ENCODE data around the gene IDUA. TPM values are rescaled to one million over a fixed set of nuclear protein-coding genes. Genes with fewer than 3 reads are reported as not detected.
A peak's percentile ranks its signal among the peaks of the same experiment; 100 is the strongest.

Gene IDUA
- total RNA-seq, 2 donors from 2014 or later = 22.4 to 25.6 TPM

GRCh38 chr4:1011022-1011665, 24.3 kb downstream of the IDUA start, which contains the start of gene FGFRL1:
Gene FGFRL1, plus strand, starts transcription at chr4:1011626. Its CDS starts 860 bp downstream, at chr4:1012486.
- H3K27me3 Mint-ChIP-seq (ENCODE audit: insufficient read depth) = peaks cover 41% of the 10 kb centered on the region
- 0 to 2% methylated on average over 22 to 88 of the region's 89 CpGs for WGBS, 2 experiments (ENCODE audit: insufficient coverage in 1 of 2, insufficient read length in 1 of 2)
- peaks cover 6% of the 10 kb centered on the region for H3K4me1 Mint-ChIP-seq
- H3K36me3 ChIP-seq (ENCODE audit: control insufficient read depth, insufficient read depth, low read length) = peaks cover 8% of the 10 kb centered on the region
- H3K4me3 ChIP-seq (ENCODE audit: low read length) = peak within 1 kb of the TSS; percentile 58
- peak; percentile 96 for DNase-seq
- peaks cover 3% of the 10 kb centered on the region for H3K4me1 ChIP-seq (ENCODE audit: control insufficient read depth, insufficient read depth, low read length)
- H3K27ac ChIP-seq (ENCODE audit: low read depth, low read length) = no peak within 1 kb of the TSS
- H3K9ac ChIP-seq (ENCODE audit: extremely low read depth, low read length, poor library complexity, severe bottlenecking) = no peak within 1 kb of the TSS
- H3K4me3 Mint-ChIP-seq = peak within 1 kb of the TSS; percentile 55
- H3K9me3 ChIP-seq (ENCODE audit: control insufficient read depth, low read length) = peaks cover 10% of the 10 kb centered on the region
- H3K27me3 ChIP-seq (ENCODE audit: control insufficient read depth, insufficient read depth, low read length, poor library complexity, severe bottlenecking) = peaks cover 47% of the 10 kb centered on the region
- H3K36me3 Mint-ChIP-seq (ENCODE audit: low read depth) = peaks cover 8% of the 10 kb centered on the region
- H3K27ac Mint-ChIP-seq = peak within 1 kb of the TSS; percentile 21
- no peak for TF ChIP-seq CTCF (conservative IDR thresholded peaks at IDR 0.05)
- H3K9me3 Mint-ChIP-seq = peaks cover 13% of the 10 kb centered on the region

GRCh38 chr4:1011666-1012033, 24.8 kb downstream of the IDUA start:
- Histone ChIP-seq H3K9me3 (ENCODE audit: control insufficient read depth, low read length) (peaks cover 6% of the 10 kb centered on the region), H3K27ac (ENCODE audit: low read depth, low read length) (no peak overlapping the region), H3K4me1 (ENCODE audit: control insufficient read depth, insufficient read depth, low read length) (peaks cover 3% of the 10 kb centered on the region), H3K4me3 (ENCODE audit: low read length) (no peak overlapping the region), H3K27me3 (ENCODE audit: control insufficient read depth, insufficient read depth, low read length, poor library complexity, severe bottlenecking) (peaks cover 42% of the 10 kb centered on the region), H3K36me3 (ENCODE audit: control insufficient read depth, insufficient read depth, low read length) (peaks cover 8% of the 10 kb centered on the region), H3K9ac (ENCODE audit: extremely low read depth, low read length, poor library complexity, severe bottlenecking) (no peak overlapping the region)
- Mint-ChIP-seq H3K36me3 (ENCODE audit: low read depth) (peaks cover 8% of the 10 kb centered on the region), H3K27me3 (ENCODE audit: insufficient read depth) (peaks cover 35% of the 10 kb centered on the region), H3K9me3 (peaks cover 8% of the 10 kb centered on the region), H3K4me1 (peaks cover 6% of the 10 kb centered on the region), H3K27ac (no peak overlapping the region), H3K4me3 (peak overlapping the region; percentile 55)
- DNase-seq = no peak
- WGBS, 2 experiments (ENCODE audit: insufficient coverage in 1 of 2, insufficient read length in 1 of 2) = 0% methylated on average over 54 of the region's 69 CpGs; no CpG with 5 or more reads in 1 of the 2 experiments
- no peak for TF ChIP-seq CTCF (conservative IDR thresholded peaks at IDR 0.05)

GRCh38 chr4:1012034-1012739, 25.3 kb downstream of the IDUA start:
- Histone ChIP-seq H3K4me3 (ENCODE audit: low read length) (peak overlapping the region; percentile 58), H3K4me1 (ENCODE audit: control insufficient read depth, insufficient read depth, low read length) (peaks cover 3% of the 10 kb centered on the region), H3K27ac (ENCODE audit: low read depth, low read length) (no peak overlapping the region), H3K27me3 (ENCODE audit: control insufficient read depth, insufficient read depth, low read length, poor library complexity, severe bottlenecking) (peaks cover 36% of the 10 kb centered on the region), H3K9ac (ENCODE audit: extremely low read depth, low read length, poor library complexity, severe bottlenecking) (no peak overlapping the region), H3K9me3 (ENCODE audit: control insufficient read depth, low read length) (peaks cover under 1% of the 10 kb centered on the region), H3K36me3 (ENCODE audit: control insufficient read depth, insufficient read depth, low read length) (peaks cover 8% of the 10 kb centered on the region)
- peak overlapping the region; percentile 55 for H3K4me3 Mint-ChIP-seq
- peaks cover 8% of the 10 kb centered on the region for H3K36me3 Mint-ChIP-seq (ENCODE audit: low read depth)
- no peak overlapping the region for H3K27ac Mint-ChIP-seq
- WGBS, 2 experiments (ENCODE audit: insufficient coverage in 1 of 2, insufficient read length in 1 of 2) = 12 to 15% methylated on average over 22 to 67 of the region's 69 CpGs
- TF ChIP-seq CTCF (conservative IDR thresholded peaks at IDR 0.05) = no peak
- DNase-seq = peak; percentile 87
- H3K4me1 Mint-ChIP-seq = peaks cover 6% of the 10 kb centered on the region
- peaks cover 3% of the 10 kb centered on the region for H3K9me3 Mint-ChIP-seq
- peaks cover 30% of the 10 kb centered on the region for H3K27me3 Mint-ChIP-seq (ENCODE audit: insufficient read depth)
